Transverse colon (tissue), 4 donors: ENCODE measurements around the gene CYP4Z1. TPM values are rescaled to one million over a fixed set of nuclear protein-coding genes. Genes with fewer than 3 reads are reported as not detected.

Experiments
- DNase-seq: peaks from one replicate; pipeline ENCODE4 v3.0.0-alpha.2; 2019
- H3K27ac ChIP-seq, 4 donors: fragments of 200-600 bp; sonication (generic); 2 replicates each; pipeline ENCODE4 v1.5.1; 2016 to 2018; ENCODE audit warnings: inconsistent platforms in 4 of 4
- H3K27me3 ChIP-seq: fragments of 200-600 bp; sonication (generic); 2 replicates; pipeline ENCODE4 v1.5.1; 2017; ENCODE audit warnings: inconsistent platforms
- H3K36me3 ChIP-seq, 4 donors: fragments of 200-600 bp; sonication (generic); 2 replicates each; pipeline ENCODE4 v1.5.1; 2017 to 2019; ENCODE audit warnings: inconsistent platforms in 4 of 4
- H3K4me1 ChIP-seq, 4 donors: fragments of 200-600 bp; sonication (generic); 2 replicates each; pipeline ENCODE4 v1.5.1; 2017 to 2020; ENCODE audit warnings: inconsistent platforms in 4 of 4
- H3K4me3 ChIP-seq, 4 donors: fragments of 200-600 bp; sonication (generic); 1 replicate in 1 of 4; 2 replicates in 3 of 4; pipeline versions ENCODE4 v1.5.1 to v1.6.1; 2017 to 2019; ENCODE audit warnings: inconsistent platforms in 4 of 4
- H3K9me3 ChIP-seq, 2 donors: fragments of 200-600 bp; sonication (generic); 2 replicates each; pipeline ENCODE4 v1.5.1; 2017 to 2019; ENCODE audit warnings: inconsistent platforms in 2 of 2
- CTCF ChIP-seq, 5 experiments: fragments of 200-600 bp in 3 of 5; fragments of 450-650 bp in 2 of 5; sonication (generic) in 3 of 5; IDR thresholded peaks; 1 replicate in 2 of 5; 2 replicates in 3 of 5; pipeline ENCODE4 v1.5.1; 2016 to 2017; ENCODE audit warnings: antibody characterized with exemption in 5 of 5, inconsistent platforms in 3 of 5, mild to moderate bottlenecking in 2 of 5, moderate library complexity in 1 of 5
- EP300 ChIP-seq: sonication (generic); formaldehyde crosslinking; IDR thresholded peaks from one replicate; pipeline ENCODE4 v1.6.1; 2017; ENCODE audit warnings: antibody characterized with exemption, low read depth
- POLR2A ChIP-seq: fragments of 450-650 bp; IDR thresholded peaks from one replicate; pipeline ENCODE4 v1.6.1; 2016; ENCODE audit warnings: antibody characterized with exemption, mild to moderate bottlenecking, moderate library complexity
- POLR2AphosphoS5 ChIP-seq, 3 donors: sonication (generic); formaldehyde crosslinking; IDR thresholded peaks; one replicate each; pipeline ENCODE4 v1.6.1; 2016; ENCODE audit warnings: antibody characterized with exemption in 3 of 3
- WGBS, 2 donors: methylation state at CpG; one replicate each; pipeline ENCODE4 v1.1.5; 2018; ENCODE audit warnings: low coverage in 1 of 2; 5-methylcytosine and 5-hydroxymethylcytosine counted together
- in situ Hi-C, 4 donors: fragments of 200-750 bp; cut with MboI; loops; one replicate each; pipeline versions ENCODE4 v1.15.0 to v1.15.1; 2017; ENCODE audit warnings: low sequenced_read_pairs in 3 of 4, low pct_ligation_motif_present in 1 of 4, low pct_unique_long_range_greater_than_20kb in 1 of 4
- intact Hi-C: fragments of 100-400 bp; cut with DNase I; formaldehyde crosslinking; loops from one replicate; pipeline ENCODE4 v1.15.1; 2023; ENCODE audit warnings: low total_unique reads
- total RNA-seq, 4 donors: library from RNA; depleted of rRNA; stranded (reverse); fragments of >200 nt; gene quantifications; one replicate each; pipeline ENCODE4 v1.1.0, GENCODE V29; 2016

The CYP4Z1 gene
- total RNA-seq, 4 donors from 2014 or later = 1.00 to 1.9 TPM; not detected in 2

- H3K9me3 ChIP-seq = no peaks in the 10 kb centered on the region
- peak overlapping the region in 2 of 4 donors; percentile 21 to 44 for H3K4me3 ChIP-seq
- no peaks in the 10 kb centered on the region for H3K36me3 ChIP-seq
- H3K27me3 ChIP-seq = peaks cover 31% of the 10 kb centered on the region
- in situ Hi-C loops (no loop called here), intact Hi-C loops (no loop called here)
- 11 to 18% methylated on average over 5 to 8 of the region's 8 CpGs for WGBS, 2 donors
- H3K4me1 ChIP-seq = peaks cover 0 to 10% (median 0%) of the 10 kb centered on the region in 4 donors
- TF ChIP-seq POLR2AphosphoS5 (IDR thresholded peaks at IDR 0.05) (no peak), POLR2A (no peak), EP300 (no peak), CTCF (IDR thresholded peaks at IDR 0.05) (no peak)
- DNase-seq = no peak
- no peak overlapping the region for H3K27ac ChIP-seq
These were observed 42.8 kb upstream of the CYP4Z1 start for GRCh38 chr1:47024141-47024801.

GRCh38 chr1:47030170-47030805, 36.7 kb upstream of the CYP4Z1 start:
- in situ Hi-C loops = no loop called here
- no peaks in the 10 kb centered on the region for H3K36me3 ChIP-seq
- H3K27ac ChIP-seq = peak overlapping the region in 1 of 4 donors; percentile 7
- no peak overlapping the region for H3K4me3 ChIP-seq
- H3K27me3 ChIP-seq = peaks cover 4% of the 10 kb centered on the region
- peaks cover 0 to 11% (median 0%) of the 10 kb centered on the region in 4 donors for H3K4me1 ChIP-seq
- WGBS, 2 donors = 56% methylated on average over 3 of the region's 3 CpGs; no CpG with 5 or more reads in 1 of the 2 donors
- TF ChIP-seq CTCF (IDR thresholded peaks at IDR 0.05) (no peak), EP300 (no peak), POLR2A (no peak), POLR2AphosphoS5 (IDR thresholded peaks at IDR 0.05) (no peak)
- DNase-seq = no peak
- no peaks in the 10 kb centered on the region for H3K9me3 ChIP-seq
- intact Hi-C loops = no loop called here

- no peak overlapping the region for H3K4me3 ChIP-seq
- in situ Hi-C loops = no loop called here
- 15 to 19% methylated on average over 2 to 3 of the region's 3 CpGs for WGBS, 2 donors
- peaks cover 0 to 11% (median 0%) of the 10 kb centered on the region in 4 donors for H3K4me1 ChIP-seq
- peak overlapping the region in 1 of 4 donors; percentile 7 for H3K27ac ChIP-seq
- no peaks in the 10 kb centered on the region for H3K9me3 ChIP-seq
- TF ChIP-seq EP300 (no peak), POLR2A (no peak), CTCF (IDR thresholded peaks at IDR 0.05) (no peak), POLR2AphosphoS5 (IDR thresholded peaks at IDR 0.05) (no peak)
- intact Hi-C loops = no loop called here
- no peak for DNase-seq
- no peaks in the 10 kb centered on the region for H3K36me3 ChIP-seq
- no peaks in the 10 kb centered on the region for H3K27me3 ChIP-seq
These were observed 36.0 kb upstream of the CYP4Z1 start for GRCh38 chr1:47031059-47031458.

GRCh38 chr1:47031585-47031984, 35.4 kb upstream of the CYP4Z1 start:
- intact Hi-C loops = no loop called here

More at GRCh38 chr1:47031585-47031984, 35.4 kb upstream of the CYP4Z1 start:
- 43 to 62% methylated on average over 3 of the region's 3 CpGs for WGBS, 2 donors
- Histone ChIP-seq H3K9me3 (no peaks in the 10 kb centered on the region), H3K4me1 (peaks cover 0 to 11% (median 0%) of the 10 kb centered on the region in 4 donors), H3K27me3 (no peaks in the 10 kb centered on the region), H3K4me3 (no peak overlapping the region), H3K27ac (peak overlapping the region in 1 of 4 donors; percentile 7), H3K36me3 (no peaks in the 10 kb centered on the region)
- no peak for DNase-seq
- TF ChIP-seq CTCF (IDR thresholded peaks at IDR 0.05) = no peak
- no peak for TF ChIP-seq POLR2A
- no peak for TF ChIP-seq EP300
- no peak for TF ChIP-seq POLR2AphosphoS5 (IDR thresholded peaks at IDR 0.05)
- in situ Hi-C loops = no loop called here
